Body of pancreas (tissue), 4 donors: ENCODE results near the gene NCAM2. TPM values are rescaled to one million over a fixed set of nuclear protein-coding genes. Genes with fewer than 3 reads are reported as not detected.

Experiments
- ATAC-seq: fragments of 150-250 bp; one replicate; pipeline ENCODE4 v1.9.1; 2016
- DNase-seq, 4 donors: peaks; one replicate each; pipeline ENCODE4 v3.0.0-alpha.2; 2019
- H3K27ac ChIP-seq, 4 donors: fragments of 200-600 bp; sonication (generic); 1 replicate in 3 of 4; 2 replicates in 1 of 4; pipeline versions ENCODE4 v1.5.1 to v1.6.1; 2016 to 2019; ENCODE audit warnings: mild to moderate bottlenecking in 1 of 4, mixed read lengths in 1 of 4, moderate library complexity in 1 of 4
- H3K27me3 ChIP-seq, 2 donors: fragments of 200-600 bp; sonication (generic); one replicate each; pipeline ENCODE4 v1.6.0; 2016; ENCODE audit warnings: mild to moderate bottlenecking in 1 of 2
- H3K36me3 ChIP-seq, 2 donors: fragments of 200-600 bp; sonication (generic); replicated peaks in 1 of 2; 2 replicates each; pipeline ENCODE4 v1.5.1; 2016; ENCODE audit warnings: low read depth in 2 of 2; ENCODE audit not compliant: insufficient read depth in 1 of 2
- H3K4me1 ChIP-seq: fragments of 200-600 bp; sonication (generic); one replicate; pipeline ENCODE4 v1.6.0; 2016
- H3K4me3 ChIP-seq, 2 donors: fragments of 200-600 bp; sonication (generic); 1 replicate in 1 of 2; 2 replicates in 1 of 2; pipeline ENCODE4 v1.5.1; 2016 to 2019
- H3K9me3 ChIP-seq, 3 donors: fragments of 200-600 bp; sonication (generic); 1 replicate in 2 of 3; 2 replicates in 1 of 3; pipeline ENCODE4 v1.5.1; 2016
- POLR2A ChIP-seq, 3 donors: fragments of 450-650 bp; IDR thresholded peaks; one replicate each; pipeline ENCODE4 v1.6.1; 2016; ENCODE audit warnings: antibody characterized with exemption in 3 of 3, mild to moderate bottlenecking in 2 of 3
- WGBS, 2 donors: methylation state at CpG; one replicate each; pipeline ENCODE4 v1.1.5; 2017; 5-methylcytosine and 5-hydroxymethylcytosine counted together
- intact Hi-C: fragments of 100-400 bp; cut with DNase I; formaldehyde crosslinking; loops from one replicate; pipeline ENCODE4 v1.15.1; 2023
- total RNA-seq, 2 donors: library from RNA; depleted of rRNA; stranded (reverse); fragments of >200 nt; gene quantifications; one replicate each; pipeline ENCODE4 v1.1.0, GENCODE V29; 2016
- TF ChIP-seq, protein P1 (sequence below), 7 experiments: fragments of 450-650 bp in 4 of 7; fragments of 200-600 bp in 3 of 7; sonication (generic) in 3 of 7; IDR thresholded peaks; one replicate each; pipeline ENCODE4 v1.5.1; 2016 to 2019; ENCODE audit warnings: antibody characterized with exemption in 7 of 7

The NCAM2 gene
- total RNA-seq, 2 donors from 2014 or later = under 0.01 to 0.26 TPM

DNA sequence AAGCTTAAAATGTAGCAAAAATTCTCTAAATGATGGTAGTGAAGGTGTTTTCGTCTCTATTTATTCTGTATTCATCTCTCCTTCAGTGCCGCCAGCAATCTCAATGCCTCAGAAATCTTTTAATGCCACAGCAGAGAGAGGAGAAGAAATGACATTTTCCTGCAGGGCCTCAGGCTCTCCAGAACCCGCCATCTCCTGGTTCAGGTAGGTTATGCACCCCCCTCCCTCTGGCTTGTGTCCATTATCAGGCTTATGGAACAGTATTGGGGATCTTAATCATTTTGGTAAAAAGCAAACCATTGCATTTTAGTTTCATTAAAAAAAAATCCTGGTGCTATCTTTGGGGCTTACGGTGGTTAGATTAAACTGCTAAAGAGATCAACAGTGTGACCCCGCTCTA is 326.1 kb downstream of the NCAM2 start:
- no peaks in the 10 kb centered on the region for H3K9me3 ChIP-seq
- TF ChIP-seq, protein P1, sequence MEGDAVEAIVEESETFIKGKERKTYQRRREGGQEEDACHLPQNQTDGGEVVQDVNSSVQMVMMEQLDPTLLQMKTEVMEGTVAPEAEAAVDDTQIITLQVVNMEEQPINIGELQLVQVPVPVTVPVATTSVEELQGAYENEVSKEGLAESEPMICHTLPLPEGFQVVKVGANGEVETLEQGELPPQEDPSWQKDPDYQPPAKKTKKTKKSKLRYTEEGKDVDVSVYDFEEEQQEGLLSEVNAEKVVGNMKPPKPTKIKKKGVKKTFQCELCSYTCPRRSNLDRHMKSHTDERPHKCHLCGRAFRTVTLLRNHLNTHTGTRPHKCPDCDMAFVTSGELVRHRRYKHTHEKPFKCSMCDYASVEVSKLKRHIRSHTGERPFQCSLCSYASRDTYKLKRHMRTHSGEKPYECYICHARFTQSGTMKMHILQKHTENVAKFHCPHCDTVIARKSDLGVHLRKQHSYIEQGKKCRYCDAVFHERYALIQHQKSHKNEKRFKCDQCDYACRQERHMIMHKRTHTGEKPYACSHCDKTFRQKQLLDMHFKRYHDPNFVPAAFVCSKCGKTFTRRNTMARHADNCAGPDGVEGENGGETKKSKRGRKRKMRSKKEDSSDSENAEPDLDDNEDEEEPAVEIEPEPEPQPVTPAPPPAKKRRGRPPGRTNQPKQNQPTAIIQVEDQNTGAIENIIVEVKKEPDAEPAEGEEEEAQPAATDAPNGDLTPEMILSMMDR (IDR thresholded peaks at IDR 0.05) = no peak
- TF ChIP-seq POLR2A (IDR thresholded peaks at IDR 0.05) = no peak
- no peak for DNase-seq
- no peak for ATAC-seq
- H3K27ac ChIP-seq = no peak overlapping the region
- no peaks in the 10 kb centered on the region for H3K27me3 ChIP-seq
- intact Hi-C loops = no loop called here
- 65 to 69% methylated on average over 5 of the region's 5 CpGs for WGBS, 2 donors
- no peaks in the 10 kb centered on the region for H3K36me3 ChIP-seq
- H3K4me3 ChIP-seq = no peak overlapping the region
- no peaks in the 10 kb centered on the region for H3K4me1 ChIP-seq

DNA sequence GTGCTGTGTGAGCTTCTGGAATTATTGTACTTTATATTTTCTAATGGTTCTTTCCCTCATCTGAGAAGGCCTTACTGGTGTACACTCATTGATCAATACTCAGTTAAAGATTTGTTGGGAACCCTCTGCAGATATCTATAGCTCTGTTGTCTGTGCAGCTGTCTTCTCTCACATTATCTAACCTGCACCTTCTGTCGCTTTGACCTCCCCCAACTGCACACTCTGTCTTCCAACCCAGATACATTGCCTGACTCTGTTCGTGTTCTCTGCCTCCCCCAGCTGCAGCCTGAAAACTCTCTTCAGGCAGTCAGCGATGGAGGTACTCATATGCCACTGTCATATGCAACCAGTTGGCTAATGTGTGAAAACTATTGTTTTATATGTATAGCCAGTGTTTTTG is 334.3 kb downstream of the NCAM2 start:
- no peaks in the 10 kb centered on the region for H3K4me1 ChIP-seq
- no peak overlapping the region for H3K27ac ChIP-seq
- TF ChIP-seq, protein P1 (IDR thresholded peaks at IDR 0.05) = no peak
- TF ChIP-seq POLR2A (IDR thresholded peaks at IDR 0.05) = no peak
- 8 to 13% methylated on average over 3 of the region's 3 CpGs for WGBS, 2 donors
- no peak overlapping the region for H3K4me3 ChIP-seq
- DNase-seq (no peak), ATAC-seq (no peak)
- intact Hi-C loops = no loop called here
- H3K9me3 ChIP-seq = no peaks in the 10 kb centered on the region
- H3K36me3 ChIP-seq = no peaks in the 10 kb centered on the region
- no peaks in the 10 kb centered on the region for H3K27me3 ChIP-seq

GRCh38 chr21:21341041-21341440 is 342.8 kb downstream of the NCAM2 start:
- intact Hi-C loops = no loop called here
- ATAC-seq (no peak), DNase-seq (no peak)
- Histone ChIP-seq H3K4me3 (no peak overlapping the region), H3K4me1 (no peaks in the 10 kb centered on the region), H3K27ac (no peak overlapping the region), H3K36me3 (no peaks in the 10 kb centered on the region), H3K9me3 (peaks cover 0 to 19% (median 0%) of the 10 kb centered on the region in 3 donors), H3K27me3 (no peaks in the 10 kb centered on the region)
- 71 to 76% methylated on average over 2 of the region's 2 CpGs for WGBS, 2 donors
- no peak for TF ChIP-seq POLR2A (IDR thresholded peaks at IDR 0.05)
- TF ChIP-seq, protein P1 (IDR thresholded peaks at IDR 0.05) = no peak

GRCh38 chr21:21345296-21345695 is 347.1 kb downstream of the NCAM2 start:
- Histone ChIP-seq H3K9me3 (peaks cover 0 to 19% (median 0%) of the 10 kb centered on the region in 3 donors), H3K4me1 (no peaks in the 10 kb centered on the region), H3K36me3 (no peaks in the 10 kb centered on the region), H3K4me3 (no peak overlapping the region), H3K27ac (no peak overlapping the region), H3K27me3 (no peaks in the 10 kb centered on the region)
- DNase-seq (no peak), ATAC-seq (no peak)
- intact Hi-C loops = no loop called here
- WGBS, 2 donors = 50 to 52% methylated on average over 1 of the region's 1 CpG
- TF ChIP-seq POLR2A (IDR thresholded peaks at IDR 0.05) = no peak
- TF ChIP-seq, protein P1 (IDR thresholded peaks at IDR 0.05) = no peak

DNA sequence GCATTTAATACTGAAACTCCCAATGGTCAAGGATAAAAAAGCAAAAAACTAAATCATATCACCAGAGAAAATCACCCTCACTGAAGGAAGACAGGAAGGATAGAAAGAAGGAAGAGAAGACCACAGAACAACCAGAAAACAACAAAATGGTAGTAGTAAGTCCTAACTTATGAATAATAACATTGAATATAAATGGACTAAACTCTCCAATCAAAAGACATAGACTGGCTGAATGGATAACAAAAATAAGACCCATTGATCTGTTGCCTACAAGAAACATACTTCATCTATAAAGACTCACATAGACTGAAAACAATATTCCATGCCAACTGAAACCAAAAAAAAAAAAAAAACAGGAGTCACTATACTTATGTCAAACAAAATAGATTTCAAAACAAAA is 347.7 kb downstream of the NCAM2 start:
- H3K4me3 ChIP-seq = no peak overlapping the region
- peaks cover 0 to 19% (median 0%) of the 10 kb centered on the region in 3 donors for H3K9me3 ChIP-seq
- no peaks in the 10 kb centered on the region for H3K4me1 ChIP-seq
- no peak for TF ChIP-seq POLR2A (IDR thresholded peaks at IDR 0.05)
- TF ChIP-seq, protein P1 (IDR thresholded peaks at IDR 0.05) = no peak
- intact Hi-C loops = no loop called here
- no peak for DNase-seq
- H3K27ac ChIP-seq = no peak overlapping the region
- no peaks in the 10 kb centered on the region for H3K27me3 ChIP-seq
- no peaks in the 10 kb centered on the region for H3K36me3 ChIP-seq
- ATAC-seq = no peak
